Astrocyte (in vitro differentiated cells and primary cell): ENCODE data around the gene EXOSC10. TPM values are rescaled to one million over a fixed set of nuclear protein-coding genes. Genes with fewer than 3 reads are reported as not detected.
"Not testable (repeated sequence)": the region's sequence is repeated elsewhere in the genome, so short reads cannot be mapped to it uniquely, and the experiment has no call there.

Source experiments
- DNase-seq: peaks from one replicate; pipeline ENCODE4 v3.0.0-alpha.2; 2010; ENCODE audit warnings: low read depth
- FAIRE-seq: peaks from 2 replicates; lab custom pipeline; 2011; peaks lifted over from hg19 to GRCh38; lab: Jason Lieb, UNC
- H2AFZ ChIP-seq: 2 replicates; pipeline ENCODE4 v1.6.0; 2012; ENCODE audit warnings: low read depth, low read length, inconsistent platforms
- H3K27ac ChIP-seq: 2 replicates; pipeline ENCODE4 v1.5.1; 2011; ENCODE audit warnings: low read depth, low read length, inconsistent platforms
- H3K27me3 ChIP-seq: 2 replicates; pipeline ENCODE4 v1.6.0; 2011; ENCODE audit warnings: low read length, inconsistent platforms; ENCODE audit not compliant: insufficient read depth
- H3K36me3 ChIP-seq: 2 replicates; pipeline ENCODE4 v1.5.1; 2011; ENCODE audit warnings: low read length, inconsistent platforms; ENCODE audit not compliant: insufficient read depth
- H3K4me1 ChIP-seq: 2 replicates; pipeline ENCODE4 v1.5.1; 2011; ENCODE audit warnings: low read length, inconsistent platforms; ENCODE audit not compliant: insufficient read depth
- H3K4me2 ChIP-seq: 2 replicates; pipeline ENCODE4 v1.6.0; 2012; ENCODE audit warnings: low read length, inconsistent platforms
- H3K4me3 ChIP-seq: 2 replicates; pipeline ENCODE4 v1.5.1; 2011; ENCODE audit warnings: low read depth, mild to moderate bottlenecking, low read length, inconsistent platforms; ENCODE audit not compliant: insufficient read depth
- H3K79me2 ChIP-seq: 2 replicates; pipeline ENCODE4 v1.6.0; 2012; ENCODE audit warnings: mild to moderate bottlenecking, low read length, inconsistent platforms; ENCODE audit not compliant: insufficient read depth
- H3K9ac ChIP-seq: 2 replicates; pipeline ENCODE4 v1.6.0; 2012; ENCODE audit warnings: mild to moderate bottlenecking, low read length, inconsistent platforms
- H3K9me3 ChIP-seq: 2 replicates; pipeline ENCODE4 v1.5.1; 2012; ENCODE audit warnings: low read depth, mild to moderate bottlenecking, low read length, inconsistent platforms; ENCODE audit not compliant: insufficient read depth
- H4K20me1 ChIP-seq: 2 replicates; pipeline ENCODE4 v1.6.0; 2012; ENCODE audit warnings: low read length, inconsistent platforms; ENCODE audit not compliant: insufficient read depth
- H3K27ac Mint-ChIP-seq: one replicate; pipeline ENCODE4 v1.8.0; 2021; ENCODE audit warnings: mild to moderate bottlenecking, mixed read lengths; ENCODE audit not compliant: unreplicated experiment
- H3K27me3 Mint-ChIP-seq: one replicate; pipeline ENCODE4 v1.8.0; 2021; ENCODE audit warnings: low read depth, mixed read lengths; ENCODE audit not compliant: unreplicated experiment
- H3K36me3 Mint-ChIP-seq: one replicate; pipeline ENCODE4 v1.8.0; 2021; ENCODE audit warnings: low read depth, mixed read lengths; ENCODE audit not compliant: unreplicated experiment
- H3K4me1 Mint-ChIP-seq: one replicate; pipeline ENCODE4 v1.8.0; 2021; ENCODE audit warnings: low read depth, mixed read lengths; ENCODE audit not compliant: unreplicated experiment
- H3K4me3 Mint-ChIP-seq: one replicate; pipeline ENCODE4 v1.8.0; 2021; ENCODE audit warnings: mild to moderate bottlenecking, moderate library complexity, mixed read lengths; ENCODE audit not compliant: unreplicated experiment
- H3K9me3 Mint-ChIP-seq: one replicate; pipeline ENCODE4 v1.8.0; 2021; ENCODE audit warnings: mild to moderate bottlenecking, mixed read lengths; ENCODE audit not compliant: unreplicated experiment
- EZH2 ChIP-seq: IDR thresholded peaks from 2 replicates; pipeline ENCODE4 v1.6.1; 2012; ENCODE audit warnings: mild to moderate bottlenecking, low read length, inconsistent platforms; ENCODE audit not compliant: insufficient read depth
- total RNA-seq: library from RNA; stranded (reverse); gene quantifications from 2 replicates; pipeline ENCODE4 v1.2.1, GENCODE V29; 2021
- TF ChIP-seq, protein P1 (sequence below): IDR thresholded peaks from 2 replicates; pipeline ENCODE4 v1.5.1; 2011; ENCODE audit warnings: low read depth, mild to moderate bottlenecking, inconsistent platforms, low read length, moderate library complexity; ENCODE audit not compliant: insufficient read depth

Gene EXOSC10
- total RNA-seq, 1 donor from 2014 or later: 56.8 TPM

DNA sequence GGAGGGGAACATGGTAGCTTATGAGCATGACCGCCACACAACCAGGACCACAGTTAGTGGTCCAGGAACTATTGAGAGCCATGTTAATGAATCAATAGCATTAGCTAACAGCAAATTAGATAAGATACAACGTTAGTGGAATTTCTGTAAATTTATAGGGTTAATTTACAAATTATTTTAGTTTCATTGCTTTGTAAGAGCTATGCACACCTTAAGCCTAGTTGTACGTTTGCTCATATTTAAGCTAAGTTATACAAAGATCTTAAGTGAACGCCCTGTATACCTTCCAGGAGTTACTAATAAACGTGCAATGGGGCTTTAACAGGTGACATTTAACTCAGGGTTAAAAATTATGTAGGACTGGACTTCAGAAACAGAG is 749 bp downstream of the EXOSC10 start:
- no peak for FAIRE-seq
- no peaks in the 10 kb centered on the region for H3K27me3 ChIP-seq
- H2AFZ ChIP-seq: peak overlapping the region; percentile 89

DNA sequence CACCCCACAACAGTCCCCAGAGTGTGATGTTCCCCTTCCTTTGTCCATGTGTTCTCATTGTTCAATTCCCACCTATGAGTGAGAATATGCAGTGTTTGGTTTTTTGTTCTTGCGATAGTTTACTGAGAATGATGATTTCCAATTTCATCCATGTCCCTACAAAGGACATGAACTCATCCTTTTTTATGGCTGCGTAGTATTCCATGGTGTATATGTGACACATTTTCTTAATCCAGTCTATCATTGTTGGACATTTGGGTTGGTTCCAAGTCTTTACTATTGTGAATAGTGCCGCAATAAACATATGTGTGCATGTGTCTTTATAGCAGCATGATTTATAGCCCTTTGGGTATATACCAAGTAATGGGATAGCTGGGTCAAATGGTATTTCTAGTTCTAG is 15.9 kb downstream of the EXOSC10 start:
- not testable (repeated sequence) for H3K4me3 ChIP-seq, H3K79me2 ChIP-seq, H3K4me1 Mint-ChIP-seq, H3K27me3 Mint-ChIP-seq, H3K4me3 Mint-ChIP-seq, FAIRE-seq, H3K27me3 ChIP-seq, H3K4me1 ChIP-seq, H3K27ac ChIP-seq, H3K4me2 ChIP-seq, H3K9me3 ChIP-seq, H3K27ac Mint-ChIP-seq, H3K9me3 Mint-ChIP-seq, H2AFZ ChIP-seq, H3K9ac ChIP-seq, DNase-seq
- peaks cover 33% of the 10 kb centered on the region for H3K36me3 Mint-ChIP-seq
- Histone ChIP-seq H4K20me1 (peaks cover 11% of the 10 kb centered on the region), H3K36me3 (peaks cover 51% of the 10 kb centered on the region)

More for the DNA sequence above, 749 bp downstream of the EXOSC10 start:
- peak overlapping the region; percentile 96 for H3K9ac ChIP-seq
- Mint-ChIP-seq H3K36me3 (peaks cover 2% of the 10 kb centered on the region), H3K9me3 (no peaks in the 10 kb centered on the region), H3K4me1 (peaks cover 7% of the 10 kb centered on the region), H3K27me3 (no peaks in the 10 kb centered on the region), H3K4me3 (peak overlapping the region; percentile 97), H3K27ac (peak overlapping the region; percentile 83)
- H3K79me2 ChIP-seq: peaks cover 20% of the 10 kb centered on the region
- H4K20me1 ChIP-seq: no peaks in the 10 kb centered on the region
- peaks cover 4% of the 10 kb centered on the region for H3K36me3 ChIP-seq
- no peak for DNase-seq
- TF ChIP-seq, protein P1, sequence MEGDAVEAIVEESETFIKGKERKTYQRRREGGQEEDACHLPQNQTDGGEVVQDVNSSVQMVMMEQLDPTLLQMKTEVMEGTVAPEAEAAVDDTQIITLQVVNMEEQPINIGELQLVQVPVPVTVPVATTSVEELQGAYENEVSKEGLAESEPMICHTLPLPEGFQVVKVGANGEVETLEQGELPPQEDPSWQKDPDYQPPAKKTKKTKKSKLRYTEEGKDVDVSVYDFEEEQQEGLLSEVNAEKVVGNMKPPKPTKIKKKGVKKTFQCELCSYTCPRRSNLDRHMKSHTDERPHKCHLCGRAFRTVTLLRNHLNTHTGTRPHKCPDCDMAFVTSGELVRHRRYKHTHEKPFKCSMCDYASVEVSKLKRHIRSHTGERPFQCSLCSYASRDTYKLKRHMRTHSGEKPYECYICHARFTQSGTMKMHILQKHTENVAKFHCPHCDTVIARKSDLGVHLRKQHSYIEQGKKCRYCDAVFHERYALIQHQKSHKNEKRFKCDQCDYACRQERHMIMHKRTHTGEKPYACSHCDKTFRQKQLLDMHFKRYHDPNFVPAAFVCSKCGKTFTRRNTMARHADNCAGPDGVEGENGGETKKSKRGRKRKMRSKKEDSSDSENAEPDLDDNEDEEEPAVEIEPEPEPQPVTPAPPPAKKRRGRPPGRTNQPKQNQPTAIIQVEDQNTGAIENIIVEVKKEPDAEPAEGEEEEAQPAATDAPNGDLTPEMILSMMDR: no peak
- TF ChIP-seq EZH2: no peak
- H3K4me1 ChIP-seq: peaks cover 3% of the 10 kb centered on the region
- H3K4me3 ChIP-seq: peak overlapping the region; percentile 91
- peak overlapping the region; percentile 89 for H3K4me2 ChIP-seq
- H3K9me3 ChIP-seq: no peaks in the 10 kb centered on the region
- peak overlapping the region; percentile 90 for H3K27ac ChIP-seq

DNA sequence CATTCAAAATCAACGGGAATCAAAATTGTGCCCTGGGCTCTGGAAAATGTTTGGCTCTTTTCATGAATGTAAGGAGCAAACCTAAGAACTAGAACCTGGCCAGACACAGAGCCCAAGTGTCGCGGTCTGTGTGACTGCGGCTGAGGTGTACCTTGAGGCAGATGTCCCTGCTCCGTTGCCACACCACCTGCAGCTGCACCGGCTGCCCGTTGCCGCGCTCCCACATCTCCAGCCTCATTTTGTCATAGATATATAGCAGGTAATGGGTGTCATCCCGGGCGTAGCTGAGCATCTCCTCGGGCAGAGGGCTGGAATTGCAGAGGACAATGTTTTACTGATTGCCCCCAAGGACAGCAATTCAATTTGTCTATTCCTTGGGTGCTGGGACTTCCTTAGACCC is 18.7 kb downstream of the EXOSC10 start:
- no peak overlapping the region for H2AFZ ChIP-seq
- H3K36me3 Mint-ChIP-seq: peaks cover 25% of the 10 kb centered on the region
- no peak overlapping the region for H3K4me3 Mint-ChIP-seq
- peaks cover 51% of the 10 kb centered on the region for H3K36me3 ChIP-seq
- no peak overlapping the region for H3K9ac ChIP-seq
- no peak overlapping the region for H3K4me2 ChIP-seq
- no peaks in the 10 kb centered on the region for H3K4me1 Mint-ChIP-seq
- no peaks in the 10 kb centered on the region for H3K27me3 ChIP-seq
- H3K27ac ChIP-seq: no peak overlapping the region
- DNase-seq (no peak), FAIRE-seq (no peak)
- no peaks in the 10 kb centered on the region for H3K79me2 ChIP-seq
- no peak for TF ChIP-seq EZH2
- TF ChIP-seq, protein P1: no peak
- no peaks in the 10 kb centered on the region for H3K4me1 ChIP-seq
- H4K20me1 ChIP-seq: peaks cover 11% of the 10 kb centered on the region
- H3K4me3 ChIP-seq: no peak overlapping the region
- H3K9me3 ChIP-seq: no peaks in the 10 kb centered on the region
- H3K27me3 Mint-ChIP-seq: no peaks in the 10 kb centered on the region
- H3K9me3 Mint-ChIP-seq: no peaks in the 10 kb centered on the region
- no peak overlapping the region for H3K27ac Mint-ChIP-seq
